Upper lobe of left lung (tissue), 4 donors: ENCODE data around the gene RGMA.

Source experiments
- POLR2A ChIP-seq, 4 donors: fragments of 450-650 bp; IDR thresholded peaks; one replicate each; pipeline ENCODE4 v1.5.1; 2016 to 2017; ENCODE audit warnings: antibody characterized with exemption in 4 of 4, mild to moderate bottlenecking in 2 of 4
- POLR2AphosphoS5 ChIP-seq, 2 donors: sonication (generic); formaldehyde crosslinking; IDR thresholded peaks; one replicate each; pipeline ENCODE4 v1.5.1; 2017; ENCODE audit warnings: antibody characterized with exemption in 2 of 2
- TF ChIP-seq, protein P1 (sequence below), 6 experiments: fragments of 450-650 bp in 4 of 6; fragments of 200-600 bp in 2 of 6; sonication (generic) in 2 of 6; IDR thresholded peaks; one replicate each; pipeline ENCODE4 v1.5.1; 2016 to 2019; ENCODE audit warnings: antibody characterized with exemption in 6 of 6

GRCh38 chr15:93124126-93124525 is 35.1 kb upstream of the RGMA start:
- TF ChIP-seq, protein P1, sequence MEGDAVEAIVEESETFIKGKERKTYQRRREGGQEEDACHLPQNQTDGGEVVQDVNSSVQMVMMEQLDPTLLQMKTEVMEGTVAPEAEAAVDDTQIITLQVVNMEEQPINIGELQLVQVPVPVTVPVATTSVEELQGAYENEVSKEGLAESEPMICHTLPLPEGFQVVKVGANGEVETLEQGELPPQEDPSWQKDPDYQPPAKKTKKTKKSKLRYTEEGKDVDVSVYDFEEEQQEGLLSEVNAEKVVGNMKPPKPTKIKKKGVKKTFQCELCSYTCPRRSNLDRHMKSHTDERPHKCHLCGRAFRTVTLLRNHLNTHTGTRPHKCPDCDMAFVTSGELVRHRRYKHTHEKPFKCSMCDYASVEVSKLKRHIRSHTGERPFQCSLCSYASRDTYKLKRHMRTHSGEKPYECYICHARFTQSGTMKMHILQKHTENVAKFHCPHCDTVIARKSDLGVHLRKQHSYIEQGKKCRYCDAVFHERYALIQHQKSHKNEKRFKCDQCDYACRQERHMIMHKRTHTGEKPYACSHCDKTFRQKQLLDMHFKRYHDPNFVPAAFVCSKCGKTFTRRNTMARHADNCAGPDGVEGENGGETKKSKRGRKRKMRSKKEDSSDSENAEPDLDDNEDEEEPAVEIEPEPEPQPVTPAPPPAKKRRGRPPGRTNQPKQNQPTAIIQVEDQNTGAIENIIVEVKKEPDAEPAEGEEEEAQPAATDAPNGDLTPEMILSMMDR (IDR thresholded peaks at IDR 0.05), result no peak
- TF ChIP-seq POLR2AphosphoS5 (IDR thresholded peaks at IDR 0.05) (no peak), POLR2A (IDR thresholded peaks at IDR 0.05) (no peak)
